GM21526 (cell line): ENCODE results near the gene CPA4.
"Not testable (repeated sequence)": the region's sequence is repeated elsewhere in the genome, so short reads cannot be mapped to it uniquely, and the experiment has no call there.

Experiments
- ATAC-seq: cut with Tn5 transposase; IDR thresholded peaks from one replicate; pipeline ENCODE4 v1.9.1; 2021; ENCODE audit warnings: moderate library complexity; ENCODE audit not compliant: unreplicated experiment, low FRiP score

Gene CPA4, protein sequence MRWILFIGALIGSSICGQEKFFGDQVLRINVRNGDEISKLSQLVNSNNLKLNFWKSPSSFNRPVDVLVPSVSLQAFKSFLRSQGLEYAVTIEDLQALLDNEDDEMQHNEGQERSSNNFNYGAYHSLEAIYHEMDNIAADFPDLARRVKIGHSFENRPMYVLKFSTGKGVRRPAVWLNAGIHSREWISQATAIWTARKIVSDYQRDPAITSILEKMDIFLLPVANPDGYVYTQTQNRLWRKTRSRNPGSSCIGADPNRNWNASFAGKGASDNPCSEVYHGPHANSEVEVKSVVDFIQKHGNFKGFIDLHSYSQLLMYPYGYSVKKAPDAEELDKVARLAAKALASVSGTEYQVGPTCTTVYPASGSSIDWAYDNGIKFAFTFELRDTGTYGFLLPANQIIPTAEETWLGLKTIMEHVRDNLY

GRCh38 chr7:130292682-130293257 lies at the start of gene CPA4:
TSS of gene CPA4 (plus strand) at chr7:130293161. CDS start at chr7:130293181, 20 bp downstream.
- no peak for ATAC-seq

GRCh38 chr7:130243486-130243885 lies 49.5 kb upstream of the CPA4 start:
- ATAC-seq = not testable (repeated sequence)

DNA sequence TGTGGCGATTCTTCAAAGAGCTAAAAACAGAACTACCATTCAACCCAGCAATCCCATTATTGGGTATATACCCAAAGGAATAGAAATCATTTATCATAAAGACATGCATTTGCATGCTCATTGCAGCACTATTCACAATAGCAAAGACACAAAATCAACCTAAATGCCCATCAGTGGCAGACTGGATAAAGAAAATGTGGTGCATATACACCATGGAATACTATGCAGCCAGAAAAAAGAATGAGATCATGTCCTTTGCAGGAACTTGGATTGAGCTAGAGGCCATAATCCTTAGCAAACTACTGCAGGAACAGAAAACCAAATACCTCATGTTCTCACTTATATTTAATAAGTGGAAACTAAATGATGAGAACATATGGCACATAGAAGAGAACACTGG lies 46.5 kb upstream of the CPA4 start:
- not testable (repeated sequence) for ATAC-seq

- not testable (repeated sequence) for ATAC-seq
Observed at GRCh38 chr7:130248842-130249241, 44.1 kb upstream of the CPA4 start.

DNA sequence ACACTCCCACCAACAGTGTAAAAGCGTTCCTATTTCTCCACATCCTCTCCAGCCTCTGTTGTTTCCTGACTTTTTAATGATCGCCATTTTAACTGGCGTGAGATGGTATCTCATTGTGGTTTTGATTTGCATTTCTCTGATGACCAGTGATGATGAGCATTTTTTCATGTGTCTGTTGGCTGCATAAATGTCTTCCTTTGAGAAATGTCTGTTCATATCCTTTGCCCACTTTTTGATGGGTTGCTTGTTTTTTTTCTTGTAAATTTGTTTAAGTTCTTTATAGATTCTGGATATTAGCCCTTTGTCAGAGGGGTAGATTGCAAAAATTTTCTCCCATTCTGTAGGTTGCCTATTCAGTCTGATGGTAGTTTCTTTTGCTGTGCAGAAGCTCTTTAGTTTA lies 43.3 kb upstream of the CPA4 start:
- ATAC-seq = not testable (repeated sequence)

GRCh38 chr7:130254555-130254954 lies 38.4 kb upstream of the CPA4 start:
- no peak for ATAC-seq

DNA sequence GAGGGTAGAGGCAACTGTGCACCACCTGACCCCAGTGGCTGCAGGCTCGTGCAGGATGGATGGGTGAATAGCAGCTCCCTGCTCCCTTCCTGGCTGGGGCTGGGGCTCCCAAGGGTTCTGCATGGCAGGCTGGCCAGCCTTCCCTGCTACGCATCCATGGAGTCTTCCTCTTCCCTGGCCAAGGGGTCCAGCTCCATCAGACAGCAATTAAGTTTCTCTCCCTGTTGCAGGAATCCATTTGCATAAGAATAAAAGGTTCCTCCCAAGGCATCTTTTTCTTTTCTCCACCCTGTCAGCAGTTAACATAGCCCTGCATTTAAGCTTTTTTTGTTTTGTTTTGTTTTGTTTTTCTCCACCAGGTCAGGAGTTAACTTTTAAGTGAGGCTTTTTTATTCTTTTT lies 36.3 kb upstream of the CPA4 start:
- ATAC-seq = no peak

GRCh38 chr7:130258494-130259078 lies 34.4 kb upstream of the CPA4 start:
- ATAC-seq = no peak

GRCh38 chr7:130262448-130262847 lies 30.5 kb upstream of the CPA4 start:
- no peak for ATAC-seq

- no peak for ATAC-seq
Observed at GRCh38 chr7:130263130-130263529, 29.8 kb upstream of the CPA4 start.

- ATAC-seq = no peak
Observed at GRCh38 chr7:130266258-130266960, 26.6 kb upstream of the CPA4 start, which contains the start of gene CPA2. TSS of gene CPA2 (plus strand) at chr7:130266863. CDS start at chr7:130266882, 19 bp downstream.

DNA sequence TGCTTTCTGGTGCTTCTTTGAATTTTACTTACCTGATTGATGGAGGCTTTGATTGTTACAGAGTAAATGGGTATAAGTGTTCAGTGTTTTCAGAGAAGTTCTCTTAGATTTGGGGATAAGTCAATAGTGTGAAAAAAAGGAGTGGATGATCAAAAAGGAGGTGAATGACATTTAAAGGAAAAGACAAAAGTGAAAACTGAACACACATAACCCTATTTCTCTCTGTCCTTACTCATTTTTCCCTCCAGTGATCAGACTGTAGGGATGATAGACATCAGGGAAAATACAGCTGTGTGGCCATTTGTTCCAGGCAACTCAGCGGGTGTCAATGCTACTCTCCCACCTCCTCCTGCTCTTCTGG lies 26.0 kb upstream of the CPA4 start:
- no peak for ATAC-seq

GRCh38 chr7:130268463-130269317 lies 24.3 kb upstream of the CPA4 start:
- no peak for ATAC-seq

- ATAC-seq = no peak
Observed at GRCh38 chr7:130269318-130269694, 23.7 kb upstream of the CPA4 start.

GRCh38 chr7:130270947-130271800 lies 21.8 kb upstream of the CPA4 start:
- ATAC-seq = no peak

GRCh38 chr7:130272381-130273080 lies 20.4 kb upstream of the CPA4 start:
- no peak for ATAC-seq

- ATAC-seq = no peak
Observed at GRCh38 chr7:130273081-130273932, 19.7 kb upstream of the CPA4 start.

DNA sequence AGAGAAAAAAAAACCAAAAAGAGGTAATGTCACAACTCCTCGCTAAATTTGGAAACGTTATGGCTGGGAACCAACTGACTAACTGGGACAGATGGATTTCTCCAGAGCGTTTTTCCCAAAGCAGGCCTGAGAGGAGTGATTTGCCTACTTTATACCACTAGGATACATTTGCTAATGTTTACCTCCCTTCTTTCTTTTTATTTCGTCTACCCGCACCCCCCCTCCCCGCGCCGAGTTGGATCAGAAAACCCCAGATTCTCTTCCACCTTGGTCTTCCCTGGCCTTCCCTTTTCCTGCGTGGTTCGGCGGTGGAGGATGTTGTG lies 19.1 kb upstream of the CPA4 start:
- ATAC-seq = no peak
